Measurements from ENCODE around the gene SEMA5A. TPM values are rescaled to one million over a fixed set of nuclear protein-coding genes. Genes with fewer than 3 reads are reported as not detected.

SEMA5A gene
- total and polyA plus RNA-seq, 7 donors, result 0.60 to 4.7 (median 2.8) TPM

DNA sequence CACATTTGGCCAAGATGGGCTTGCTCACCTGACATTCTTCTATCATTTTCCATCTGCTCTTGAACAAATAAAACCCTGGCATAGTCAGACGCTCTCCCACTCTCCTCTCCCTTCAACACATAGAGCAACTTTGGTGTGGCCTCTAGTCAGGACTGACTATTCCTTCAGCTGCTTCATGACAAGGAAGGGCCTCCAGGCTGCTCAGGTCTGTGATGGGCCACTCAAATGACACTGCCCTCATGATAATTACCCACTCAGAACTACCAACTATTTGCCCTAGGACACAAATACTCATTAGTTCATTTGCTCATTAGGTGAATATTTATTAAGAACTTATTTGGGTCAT is 376.3 kb downstream of the SEMA5A start:
- Histone ChIP-seq H3K36me3 (no peaks in the 10 kb centered on the region), H3K4me3 (no peak overlapping the region), H3K27ac (no peak overlapping the region), H3K9me3 (no peaks in the 10 kb centered on the region), H3K27me3 (no peaks in the 10 kb centered on the region), H3K4me1 (no peaks in the 10 kb centered on the region)
- no peak for DNase-seq
- no peak for TF ChIP-seq POLR2A (IDR thresholded peaks at IDR 0.05)
- TF ChIP-seq EP300 (IDR thresholded peaks at IDR 0.05), result no peak
- TF ChIP-seq, protein P1, sequence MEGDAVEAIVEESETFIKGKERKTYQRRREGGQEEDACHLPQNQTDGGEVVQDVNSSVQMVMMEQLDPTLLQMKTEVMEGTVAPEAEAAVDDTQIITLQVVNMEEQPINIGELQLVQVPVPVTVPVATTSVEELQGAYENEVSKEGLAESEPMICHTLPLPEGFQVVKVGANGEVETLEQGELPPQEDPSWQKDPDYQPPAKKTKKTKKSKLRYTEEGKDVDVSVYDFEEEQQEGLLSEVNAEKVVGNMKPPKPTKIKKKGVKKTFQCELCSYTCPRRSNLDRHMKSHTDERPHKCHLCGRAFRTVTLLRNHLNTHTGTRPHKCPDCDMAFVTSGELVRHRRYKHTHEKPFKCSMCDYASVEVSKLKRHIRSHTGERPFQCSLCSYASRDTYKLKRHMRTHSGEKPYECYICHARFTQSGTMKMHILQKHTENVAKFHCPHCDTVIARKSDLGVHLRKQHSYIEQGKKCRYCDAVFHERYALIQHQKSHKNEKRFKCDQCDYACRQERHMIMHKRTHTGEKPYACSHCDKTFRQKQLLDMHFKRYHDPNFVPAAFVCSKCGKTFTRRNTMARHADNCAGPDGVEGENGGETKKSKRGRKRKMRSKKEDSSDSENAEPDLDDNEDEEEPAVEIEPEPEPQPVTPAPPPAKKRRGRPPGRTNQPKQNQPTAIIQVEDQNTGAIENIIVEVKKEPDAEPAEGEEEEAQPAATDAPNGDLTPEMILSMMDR (IDR thresholded peaks at IDR 0.05), result no peak
- no peak for TF ChIP-seq POLR2AphosphoS5 (IDR thresholded peaks at IDR 0.05)
- 32 to 71% methylated on average over 1 of the region's 1 CpG for WGBS, 2 donors
- intact Hi-C loops (cut with DNase I), result no loop called here

DNA sequence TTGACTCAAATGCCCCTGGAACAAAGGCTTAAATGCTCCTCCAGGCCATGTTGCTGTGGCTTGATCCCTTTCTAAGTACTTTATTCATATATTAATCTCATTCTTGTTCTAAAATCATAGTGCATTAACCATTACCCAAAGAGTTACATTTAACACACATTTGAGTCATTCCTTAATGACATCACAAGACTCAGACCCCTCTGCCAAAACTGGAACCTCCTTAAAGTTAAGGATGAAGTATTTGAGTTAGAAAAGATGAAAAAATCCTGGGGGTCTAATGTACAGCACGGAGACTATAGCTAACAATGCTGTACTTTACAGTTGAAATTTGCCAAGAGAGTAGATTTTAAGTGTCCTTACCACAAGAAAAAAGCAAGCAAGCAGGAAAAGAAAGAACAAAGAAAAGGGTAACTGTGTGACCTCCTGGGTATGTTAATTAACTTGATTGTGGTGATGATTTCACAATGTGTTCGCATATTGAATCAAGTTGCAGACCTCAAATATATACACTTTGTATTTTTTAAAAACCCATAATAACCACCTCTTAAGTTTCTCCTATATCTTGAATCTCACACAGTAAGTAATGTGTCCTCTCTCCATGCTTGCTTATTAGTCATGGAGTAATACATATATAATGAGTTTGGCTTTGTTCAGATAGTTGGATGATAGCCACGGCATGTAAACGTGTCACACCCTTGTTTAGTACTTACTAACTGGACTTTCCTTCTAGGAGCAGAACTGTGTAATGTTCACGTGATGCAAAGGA is 376.9 kb downstream of the SEMA5A start:
- intact Hi-C loops (cut with DNase I), result no loop called here
- H3K9me3 ChIP-seq, result no peaks in the 10 kb centered on the region
- WGBS, 2 donors, result 44 to 71% methylated on average over 5 of the region's 5 CpGs
- TF ChIP-seq, protein P1 (IDR thresholded peaks at IDR 0.05), result no peak
- TF ChIP-seq POLR2AphosphoS5 (IDR thresholded peaks at IDR 0.05), result no peak
- no peak for TF ChIP-seq POLR2A (IDR thresholded peaks at IDR 0.05)
- no peak for TF ChIP-seq EP300 (IDR thresholded peaks at IDR 0.05)
- DNase-seq, result no peak
- H3K27me3 ChIP-seq, result no peaks in the 10 kb centered on the region
- H3K27ac ChIP-seq, result no peak overlapping the region
- H3K36me3 ChIP-seq, result no peaks in the 10 kb centered on the region
- H3K4me3 ChIP-seq, result no peak overlapping the region
- no peaks in the 10 kb centered on the region for H3K4me1 ChIP-seq

DNA sequence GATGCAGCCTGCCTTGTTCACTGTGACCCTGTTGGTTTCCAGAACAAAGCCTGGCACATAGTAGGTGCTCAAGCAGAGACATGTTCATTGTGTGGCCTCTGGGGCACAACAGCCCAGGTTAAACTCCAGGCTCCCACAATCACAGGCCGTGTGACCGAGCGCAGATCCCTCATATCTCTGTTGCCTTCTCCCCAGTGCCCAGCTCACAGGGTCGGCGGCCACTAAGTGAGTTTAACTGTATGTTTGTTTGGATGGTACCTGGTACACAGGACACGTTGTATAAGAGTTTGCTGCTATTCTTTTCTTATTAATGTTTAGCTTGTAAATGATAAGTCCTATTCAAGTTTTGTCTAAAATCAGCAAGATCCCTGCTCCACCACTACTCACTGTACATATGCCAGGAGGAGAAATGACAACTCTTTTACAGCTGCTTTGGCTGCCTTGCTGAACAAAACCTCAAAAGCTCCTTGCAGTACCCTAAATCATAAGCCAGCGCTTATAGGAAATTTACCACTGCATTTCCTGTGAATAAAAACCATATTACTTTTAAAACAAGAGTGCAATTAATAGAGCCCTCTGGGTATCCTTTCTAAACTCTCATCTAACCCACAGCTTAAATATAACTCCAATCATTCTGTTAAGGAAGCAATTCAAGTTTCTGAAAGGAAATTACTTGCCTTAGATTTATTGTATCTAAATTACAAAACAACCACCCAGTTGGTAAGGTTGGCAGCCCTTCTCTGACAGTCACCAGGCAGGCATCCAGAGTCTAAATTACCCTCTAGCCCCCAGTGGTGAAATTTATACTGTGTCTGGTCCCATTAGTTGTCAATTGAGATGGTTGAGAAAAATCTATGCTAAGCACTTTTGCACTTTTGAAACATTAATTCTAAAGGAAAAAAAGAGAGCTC is 379.4 kb downstream of the SEMA5A start:
- intact Hi-C loops (cut with DNase I), result no loop called here
- no peak for DNase-seq

DNA sequence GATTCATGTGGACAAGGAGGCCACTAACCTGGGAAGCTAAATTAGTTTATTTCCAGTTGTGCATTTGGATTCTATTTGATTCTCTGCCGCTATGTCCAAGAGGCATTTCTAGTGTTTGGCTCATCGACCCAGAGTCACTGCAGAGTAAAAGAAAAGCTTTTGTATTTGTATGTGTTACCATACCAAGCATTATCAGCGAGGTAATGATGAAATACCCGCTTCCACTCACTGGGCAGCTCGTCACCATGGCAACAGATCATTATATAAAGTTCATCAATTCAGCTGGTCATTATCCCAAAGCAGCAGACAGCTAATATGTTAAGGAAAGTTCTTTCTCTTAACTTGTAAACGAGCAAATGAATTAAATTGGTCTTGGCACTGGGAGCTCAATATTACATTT is 380.3 kb downstream of the SEMA5A start:
- DNase-seq, result no peak
- Histone ChIP-seq H3K4me3 (no peak overlapping the region), H3K27ac (no peak overlapping the region), H3K36me3 (no peaks in the 10 kb centered on the region), H3K4me1 (no peaks in the 10 kb centered on the region), H3K27me3 (no peaks in the 10 kb centered on the region), H3K9me3 (no peaks in the 10 kb centered on the region)
- intact Hi-C loops (cut with DNase I), result no loop called here
- WGBS, 2 donors, result 83 to 86% methylated on average over 6 of the region's 6 CpGs
- TF ChIP-seq EP300 (IDR thresholded peaks at IDR 0.05), result no peak

More for the DNA sequence above, 379.4 kb downstream of the SEMA5A start:
- Histone ChIP-seq H3K4me3 (no peak overlapping the region), H3K36me3 (no peaks in the 10 kb centered on the region), H3K27ac (no peak overlapping the region), H3K4me1 (no peaks in the 10 kb centered on the region), H3K27me3 (no peaks in the 10 kb centered on the region), H3K9me3 (no peaks in the 10 kb centered on the region)
- TF ChIP-seq, protein P1 (IDR thresholded peaks at IDR 0.05), result no peak
- 84% methylated on average over 7 of the region's 7 CpGs for WGBS, 2 donors

DNA sequence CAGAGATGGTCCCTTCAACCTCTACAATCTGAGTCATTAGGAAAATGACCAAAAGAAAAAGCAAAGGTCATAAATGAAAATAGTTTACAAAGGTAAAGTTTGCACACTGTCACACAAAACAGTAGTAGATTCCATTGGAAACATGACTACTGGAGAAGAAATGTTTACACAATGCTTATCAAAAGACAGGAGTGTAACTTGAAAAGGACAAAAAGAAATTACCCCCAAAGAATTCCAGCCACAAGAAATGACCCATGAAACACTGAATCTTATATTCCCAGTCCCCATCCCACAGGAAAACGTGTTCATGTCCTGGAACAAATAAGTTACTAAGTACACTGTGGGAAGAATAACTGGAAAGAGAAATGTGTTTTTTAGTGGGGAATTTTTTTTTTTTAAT is 385.1 kb downstream of the SEMA5A start:
- intact Hi-C loops (cut with DNase I), result no loop called here
- Histone ChIP-seq H3K27me3 (no peaks in the 10 kb centered on the region), H3K36me3 (no peaks in the 10 kb centered on the region), H3K27ac (no peak overlapping the region), H3K4me1 (no peaks in the 10 kb centered on the region), H3K9me3 (no peaks in the 10 kb centered on the region), H3K4me3 (no peak overlapping the region)
- DNase-seq, result no peak
- 72% methylated on average over 1 of the region's 1 CpG for WGBS, 2 donors
- no peak for TF ChIP-seq POLR2A (IDR thresholded peaks at IDR 0.05)
- TF ChIP-seq POLR2AphosphoS5 (IDR thresholded peaks at IDR 0.05), result no peak
